Measurements from ENCODE around the gene CCDC73. TPM values are rescaled to one million over a fixed set of nuclear protein-coding genes. Genes with fewer than 3 reads are reported as not detected.
"Not testable (repeated sequence)": the region's sequence is repeated elsewhere in the genome, so short reads cannot be mapped to it uniquely, and the experiment has no call there.

Gene CCDC73
- total and polyA plus RNA-seq, 7 experiments from 2014 or later = not detected

DNA sequence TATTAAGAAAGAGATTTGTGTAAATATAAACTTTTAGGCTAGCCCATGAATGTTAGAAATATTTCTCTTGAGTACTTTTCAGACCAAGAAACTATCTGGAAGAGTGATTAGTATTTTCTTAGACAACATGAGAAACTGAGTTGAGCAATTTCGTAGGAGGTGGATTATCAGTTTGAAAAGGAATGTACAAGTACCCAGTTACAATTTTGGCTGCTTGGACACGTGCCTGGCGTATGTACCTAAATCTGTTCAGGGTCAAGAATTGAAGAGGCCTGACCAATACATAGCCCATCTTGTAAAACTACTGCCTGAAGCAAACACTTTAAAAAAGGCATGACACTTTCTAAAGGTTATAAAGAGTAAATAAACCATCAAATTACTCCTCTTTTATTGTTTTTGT, 71.1 kb downstream of the CCDC73 start:
- intact Hi-C loops (cut with micrococcal nuclease) = no loop called here
- Histone ChIP-seq H3K36me3 (ENCODE audit: control insufficient read depth in 2 of 3, insufficient read depth in 3 of 3, low read length in 3 of 3) (no peaks in the 10 kb centered on the region), H3K27me3 (ENCODE audit: control insufficient read depth in 2 of 2, insufficient read depth in 2 of 2, low read length in 2 of 2) (no peaks in the 10 kb centered on the region), H3K4me3 (ENCODE audit: low read length) (no peak overlapping the region), H3K4me1 (ENCODE audit: control insufficient read depth in 2 of 2, insufficient read depth in 2 of 2, low read length in 2 of 2) (no peaks in the 10 kb centered on the region), H3K9me3 (ENCODE audit: control insufficient read depth in 2 of 3, low read length in 3 of 3) (no peaks in the 10 kb centered on the region), H3K27ac (ENCODE audit: low read depth, low read length) (no peak overlapping the region)
- no peak for DNase-seq
- Mint-ChIP-seq H3K4me3 (no peak overlapping the region), H3K27me3 (peaks cover 7 to 23% (median 12%) of the 10 kb centered on the region in 5 donors), H3K4me1 (no peaks in the 10 kb centered on the region), H3K36me3 (no peaks in the 10 kb centered on the region), H3K9me3 (no peaks in the 10 kb centered on the region), H3K27ac (no peak overlapping the region)
- no peak for ATAC-seq
- ChIA-PET CTCF (no interaction called here), POLR2A (no interaction called here)

DNA sequence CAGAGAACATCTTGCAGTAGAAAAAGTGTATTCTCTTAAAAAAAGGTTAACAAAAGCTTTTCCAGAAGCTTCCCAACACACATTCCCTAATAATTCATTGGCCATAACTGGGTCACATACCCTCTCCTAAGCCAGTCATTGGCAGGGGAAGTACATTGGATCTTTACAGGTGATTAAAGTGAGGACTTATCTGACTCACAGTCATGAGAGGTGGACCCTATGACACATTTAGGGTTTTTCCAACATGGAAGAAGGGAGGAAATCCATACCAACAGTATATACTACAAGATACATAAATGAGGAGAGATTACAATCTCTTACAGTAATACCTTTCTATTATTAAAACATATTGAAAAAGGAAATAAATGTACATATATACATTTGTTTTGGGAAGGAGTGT, 72.2 kb downstream of the CCDC73 start:
- no peaks in the 10 kb centered on the region for H3K4me1 ChIP-seq (ENCODE audit: control insufficient read depth in 2 of 2, insufficient read depth in 2 of 2, low read length in 2 of 2)
- ATAC-seq = no peak
- ChIA-PET CTCF (no interaction called here), POLR2A (no interaction called here)
- no peaks in the 10 kb centered on the region for H3K9me3 Mint-ChIP-seq
- H3K36me3 Mint-ChIP-seq = no peaks in the 10 kb centered on the region
- no peak overlapping the region for H3K27ac Mint-ChIP-seq
- H3K4me1 Mint-ChIP-seq = no peaks in the 10 kb centered on the region
- H3K27me3 ChIP-seq (ENCODE audit: control insufficient read depth in 2 of 2, insufficient read depth in 2 of 2, low read length in 2 of 2) = no peaks in the 10 kb centered on the region
- no peaks in the 10 kb centered on the region for H3K36me3 ChIP-seq (ENCODE audit: control insufficient read depth in 2 of 3, insufficient read depth in 3 of 3, low read length in 3 of 3)
- intact Hi-C loops (cut with micrococcal nuclease) = no loop called here
- no peak overlapping the region for H3K4me3 Mint-ChIP-seq
- H3K27me3 Mint-ChIP-seq = peaks cover 10 to 23% (median 12%) of the 10 kb centered on the region in 5 donors
- no peak overlapping the region for H3K4me3 ChIP-seq (ENCODE audit: low read length)
- no peak for DNase-seq
- no peaks in the 10 kb centered on the region for H3K9me3 ChIP-seq (ENCODE audit: control insufficient read depth in 2 of 3, low read length in 3 of 3)
- H3K27ac ChIP-seq (ENCODE audit: low read depth, low read length) = no peak overlapping the region

DNA sequence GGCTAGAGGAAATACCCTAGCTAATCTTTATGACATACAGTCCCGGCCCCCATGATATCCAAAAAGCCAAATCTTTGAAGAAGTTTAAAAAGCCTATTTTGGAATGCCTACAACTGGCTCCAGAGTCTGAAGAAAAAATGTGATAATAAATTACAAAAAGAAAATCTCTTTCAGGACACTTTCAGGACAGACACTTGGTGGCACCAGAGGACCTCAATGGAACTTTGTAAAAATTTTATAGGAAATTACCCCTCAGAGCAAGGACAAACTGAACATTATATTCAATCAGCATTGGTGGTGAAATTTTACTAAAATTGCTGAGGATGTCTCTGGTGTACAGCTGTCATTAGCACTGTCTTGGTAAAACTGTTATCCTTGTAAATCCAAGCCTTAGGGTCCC, 81.0 kb downstream of the CCDC73 start:
- POLR2A ChIA-PET = no interaction called here
- no peak for DNase-seq

GRCh38 chr11:32708978-32709377, 85.5 kb downstream of the CCDC73 start:
- H3K27ac Mint-ChIP-seq; H3K4me3 Mint-ChIP-seq; CTCF ChIA-PET; H3K4me1 ChIP-seq (ENCODE audit: control insufficient read depth in 2 of 2, insufficient read depth in 2 of 2, low read length in 2 of 2); POLR2A ChIA-PET; H3K9me3 Mint-ChIP-seq; H3K4me1 Mint-ChIP-seq; H3K27me3 ChIP-seq (ENCODE audit: control insufficient read depth in 2 of 2, insufficient read depth in 2 of 2, low read length in 2 of 2); H3K4me3 ChIP-seq (ENCODE audit: low read length); H3K36me3 ChIP-seq (ENCODE audit: control insufficient read depth in 2 of 3, insufficient read depth in 3 of 3, low read length in 3 of 3); ATAC-seq; H3K36me3 Mint-ChIP-seq; H3K27ac ChIP-seq (ENCODE audit: low read depth, low read length); intact Hi-C loops (cut with micrococcal nuclease); H3K9me3 ChIP-seq (ENCODE audit: control insufficient read depth in 2 of 3, low read length in 3 of 3); DNase-seq: not testable (repeated sequence)
- peaks cover 11 to 49% (median 24%) of the 10 kb centered on the region in 5 donors for H3K27me3 Mint-ChIP-seq

More for the DNA sequence above, 81.0 kb downstream of the CCDC73 start:
- Mint-ChIP-seq H3K27me3 (peaks cover 19 to 45% (median 29%) of the 10 kb centered on the region in 5 donors), H3K4me3 (no peak overlapping the region), H3K9me3 (peaks cover 0 to 2% (median 0%) of the 10 kb centered on the region in 11 donors), H3K36me3 (no peaks in the 10 kb centered on the region), H3K4me1 (no peaks in the 10 kb centered on the region), H3K27ac (no peak overlapping the region)
- no peak overlapping the region for H3K4me3 ChIP-seq (ENCODE audit: low read length)
- no peaks in the 10 kb centered on the region for H3K4me1 ChIP-seq (ENCODE audit: control insufficient read depth in 2 of 2, insufficient read depth in 2 of 2, low read length in 2 of 2)
- no peaks in the 10 kb centered on the region for H3K36me3 ChIP-seq (ENCODE audit: control insufficient read depth in 2 of 3, insufficient read depth in 3 of 3, low read length in 3 of 3)
- no peak for ATAC-seq
- CTCF ChIA-PET = no interaction called here
- H3K27ac ChIP-seq (ENCODE audit: low read depth, low read length) = no peak overlapping the region
- no peaks in the 10 kb centered on the region for H3K9me3 ChIP-seq (ENCODE audit: control insufficient read depth in 2 of 3, low read length in 3 of 3)
- no peaks in the 10 kb centered on the region for H3K27me3 ChIP-seq (ENCODE audit: control insufficient read depth in 2 of 2, insufficient read depth in 2 of 2, low read length in 2 of 2)
- intact Hi-C loops (cut with micrococcal nuclease) = no loop called here

DNA sequence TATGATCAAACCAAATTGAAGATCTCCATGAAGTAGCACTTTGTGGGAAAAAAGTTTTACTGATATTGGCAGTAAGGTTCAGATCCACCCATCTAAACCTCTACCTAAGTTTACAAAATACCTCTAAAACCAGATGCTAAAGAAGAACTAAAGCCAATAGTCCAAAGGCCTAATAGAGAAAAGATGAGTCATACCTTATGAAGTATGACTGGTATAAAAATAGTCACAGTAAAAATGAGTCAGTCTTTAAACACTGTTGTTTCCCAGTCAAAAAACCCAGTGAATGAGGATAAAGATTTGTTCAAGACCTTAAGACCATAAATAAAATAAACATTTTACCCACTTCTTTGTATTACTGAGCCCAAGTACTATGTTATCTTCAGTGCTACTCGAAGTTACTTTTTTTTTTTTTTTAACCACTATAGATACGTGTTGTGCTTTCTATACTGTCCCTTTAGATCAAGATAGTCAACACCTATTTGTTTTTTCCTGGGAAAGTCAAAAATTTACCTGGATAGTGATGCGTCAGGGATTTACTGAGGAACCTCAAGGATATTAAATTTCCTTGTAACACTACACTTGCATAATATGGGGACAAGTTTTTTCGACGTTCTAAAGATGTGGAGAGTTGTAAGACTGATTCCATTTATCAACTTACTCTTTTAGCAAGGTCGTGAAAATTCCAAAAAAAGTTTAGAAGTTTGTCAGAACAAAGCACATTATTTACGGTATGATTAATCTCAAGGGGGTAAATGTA, 87.3 kb downstream of the CCDC73 start:
- CTCF ChIA-PET = no interaction called here
- Histone ChIP-seq H3K36me3 (ENCODE audit: control insufficient read depth in 2 of 3, insufficient read depth in 3 of 3, low read length in 3 of 3) (no peaks in the 10 kb centered on the region), H3K4me3 (ENCODE audit: low read length) (no peak overlapping the region), H3K9me3 (ENCODE audit: control insufficient read depth in 2 of 3, low read length in 3 of 3) (no peaks in the 10 kb centered on the region), H3K27ac (ENCODE audit: low read depth, low read length) (no peak overlapping the region), H3K27me3 (ENCODE audit: control insufficient read depth in 2 of 2, insufficient read depth in 2 of 2, low read length in 2 of 2) (no peaks in the 10 kb centered on the region), H3K4me1 (ENCODE audit: control insufficient read depth in 2 of 2, insufficient read depth in 2 of 2, low read length in 2 of 2) (no peaks in the 10 kb centered on the region)
- Mint-ChIP-seq H3K36me3 (no peaks in the 10 kb centered on the region), H3K9me3 (peaks cover 0 to 5% (median 0%) of the 10 kb centered on the region in 11 donors), H3K4me1 (peaks cover 0 to 1% (median 0%) of the 10 kb centered on the region in 7 donors), H3K27me3 (peaks cover 7 to 46% (median 18%) of the 10 kb centered on the region in 5 donors), H3K4me3 (no peak overlapping the region), H3K27ac (no peak overlapping the region)
- ATAC-seq (no peak), DNase-seq (no peak)
- intact Hi-C loops (cut with micrococcal nuclease) = no loop called here
- POLR2A ChIA-PET = no interaction called here

DNA sequence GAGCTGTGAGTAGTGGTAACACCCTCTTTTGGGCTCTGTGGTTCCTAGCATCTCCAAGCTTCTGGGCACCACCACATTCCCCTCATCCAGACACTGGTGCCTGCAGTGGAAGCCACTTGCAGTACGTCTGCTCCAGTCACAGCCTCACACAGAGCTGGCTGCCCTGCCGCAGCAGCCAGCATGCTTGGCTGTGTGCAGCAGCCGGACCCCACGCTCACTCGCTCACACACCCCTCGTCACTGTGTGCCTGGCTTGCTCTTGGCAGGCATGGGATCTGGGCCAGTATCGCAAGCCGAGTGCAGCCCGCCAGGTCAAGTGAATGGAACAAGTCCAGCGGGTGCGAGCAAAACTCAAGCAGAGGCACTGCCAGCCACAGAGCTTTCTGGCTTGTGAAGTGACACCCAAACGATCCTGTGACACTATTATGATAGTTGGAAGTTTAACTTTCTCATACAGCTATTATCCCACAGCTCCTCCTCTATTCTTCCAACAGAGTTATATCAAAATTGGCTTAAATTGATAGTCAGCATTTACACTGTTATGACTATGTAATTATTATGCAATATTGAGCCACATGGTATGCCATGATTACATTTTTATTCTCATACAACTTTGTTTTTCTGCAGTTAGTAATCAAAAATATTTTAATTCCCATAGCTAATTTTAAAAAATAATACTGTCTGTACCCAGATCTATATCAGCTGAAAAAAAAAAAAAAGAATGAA, 89.0 kb downstream of the CCDC73 start:
- H3K27ac ChIP-seq (ENCODE audit: low read depth, low read length) = no peak overlapping the region
- H3K4me1 ChIP-seq (ENCODE audit: control insufficient read depth in 2 of 2, insufficient read depth in 2 of 2, low read length in 2 of 2) = no peaks in the 10 kb centered on the region
- peaks cover 0 to 5% (median 0%) of the 10 kb centered on the region in 11 donors for H3K9me3 Mint-ChIP-seq
- ChIA-PET CTCF (no interaction called here), POLR2A (no interaction called here)
- H3K27me3 Mint-ChIP-seq = peaks cover 5 to 39% (median 16%) of the 10 kb centered on the region in 5 donors
- H3K4me3 Mint-ChIP-seq = no peak overlapping the region
- no peaks in the 10 kb centered on the region for H3K36me3 Mint-ChIP-seq
- ATAC-seq = no peak
- intact Hi-C loops (cut with micrococcal nuclease) = no loop called here
- no peaks in the 10 kb centered on the region for H3K36me3 ChIP-seq (ENCODE audit: control insufficient read depth in 2 of 3, insufficient read depth in 3 of 3, low read length in 3 of 3)
- no peak for DNase-seq
- no peak overlapping the region for H3K4me3 ChIP-seq (ENCODE audit: low read length)
- no peaks in the 10 kb centered on the region for H3K9me3 ChIP-seq (ENCODE audit: control insufficient read depth in 2 of 3, low read length in 3 of 3)
- H3K27ac Mint-ChIP-seq = no peak overlapping the region
- peaks cover 0 to 1% (median 0%) of the 10 kb centered on the region in 7 donors for H3K4me1 Mint-ChIP-seq
- no peaks in the 10 kb centered on the region for H3K27me3 ChIP-seq (ENCODE audit: control insufficient read depth in 2 of 2, insufficient read depth in 2 of 2, low read length in 2 of 2)

- no peak overlapping the region for H3K27ac ChIP-seq (ENCODE audit: low read depth, low read length)
- ChIA-PET CTCF (no interaction called here), POLR2A (no interaction called here)
- Mint-ChIP-seq H3K4me1 (peaks cover 0 to 1% (median 0%) of the 10 kb centered on the region in 7 donors), H3K27ac (no peak overlapping the region), H3K9me3 (peaks cover 0 to 5% (median 0%) of the 10 kb centered on the region in 11 donors), H3K36me3 (no peaks in the 10 kb centered on the region), H3K4me3 (no peak overlapping the region), H3K27me3 (peaks cover 4 to 33% (median 10%) of the 10 kb centered on the region in 5 donors)
- no peaks in the 10 kb centered on the region for H3K27me3 ChIP-seq (ENCODE audit: control insufficient read depth in 2 of 2, insufficient read depth in 2 of 2, low read length in 2 of 2)
- no peak for ATAC-seq
- H3K4me3 ChIP-seq (ENCODE audit: low read length) = no peak overlapping the region
- intact Hi-C loops (cut with micrococcal nuclease) = no loop called here
- H3K36me3 ChIP-seq (ENCODE audit: control insufficient read depth in 2 of 3, insufficient read depth in 3 of 3, low read length in 3 of 3) = no peaks in the 10 kb centered on the region
- no peaks in the 10 kb centered on the region for H3K4me1 ChIP-seq (ENCODE audit: control insufficient read depth in 2 of 2, insufficient read depth in 2 of 2, low read length in 2 of 2)
- DNase-seq = no peak
- no peaks in the 10 kb centered on the region for H3K9me3 ChIP-seq (ENCODE audit: control insufficient read depth in 2 of 3, low read length in 3 of 3)
Measured at GRCh38 chr11:32704775-32705174, 89.7 kb downstream of the CCDC73 start.

Measured in naive thymus-derived CD4-positive, alpha-beta T cell (primary cell).